Measurements from ENCODE around the gene ZNF22. TPM values are rescaled to one million over a fixed set of nuclear protein-coding genes. Genes with fewer than 3 reads are reported as not detected.

ZNF22 gene
- total and polyA plus RNA-seq, 2 of the 4 experiments (the other 2 are of a cell fraction) = 10.6 to 12.4 TPM

GRCh38 chr10:44954962-44955361, 45.8 kb upstream of the ZNF22 start:
- H3K4me3 ChIP-seq (ENCODE audit: insufficient read depth, low read depth, low read length) = no peak overlapping the region
- no peak overlapping the region for H3K4ac ChIP-seq (ENCODE audit: low read depth, low read length)
- H3K56ac ChIP-seq (ENCODE audit: extremely low read depth, insufficient read depth, low read length) = no peak overlapping the region
- no peak overlapping the region for H2AK9ac ChIP-seq (replicated peaks; ENCODE audit: low read depth, low read length, poor library complexity)
- no peak overlapping the region for H3K4me2 ChIP-seq (ENCODE audit: low read depth, low read length)
- peaks cover 11% of the 10 kb centered on the region for H3K4me1 ChIP-seq (ENCODE audit: control insufficient read depth, insufficient read depth, low read length)
- in situ Hi-C loops (cut with MboI; ENCODE audit: low sequenced_read_pairs) = no loop called here
- H3K9me3 ChIP-seq (ENCODE audit: control insufficient read depth, insufficient read depth, low read length) = peaks cover 2% of the 10 kb centered on the region; the same call in 1 of the 2 replicates
- peaks cover 11 to 24% of the 10 kb centered on the region in 2 experiments; a peak in 3 of 4 replicates for H3K79me1 ChIP-seq (ENCODE audit: low read depth in 1 of 2, low read length in 2 of 2)
- no peak overlapping the region for H2AK5ac ChIP-seq (ENCODE audit: low read depth, low read length)
- ChIA-PET POLR2A (ENCODE audit: unreplicated experiment) (no interaction called here), CTCF (no interaction called here)
- no peak overlapping the region for H3K14ac ChIP-seq (replicated peaks; ENCODE audit: low read depth, low read length)
- H3K18ac ChIP-seq (ENCODE audit: low read depth, low read length) = no peak overlapping the region
- DNase-seq = no peak
- H4K8ac ChIP-seq (ENCODE audit: low read depth in 2 of 2, low read length in 2 of 2) = no peak overlapping the region
- peaks cover 8% of the 10 kb centered on the region; the same call in 1 of the 2 replicates for H3K36me3 ChIP-seq (ENCODE audit: control insufficient read depth, insufficient read depth, low read length)
- no peak overlapping the region for H3K23ac ChIP-seq (ENCODE audit: low read depth, low read length)
- H2BK120ac ChIP-seq (ENCODE audit: low read depth, low read length) = no peak overlapping the region
- TF ChIP-seq NFE2L2 (IDR thresholded peaks at IDR 0.05; ENCODE audit: low read depth, low read length) (no peak), RCOR1 (IDR thresholded peaks at IDR 0.05; ENCODE audit: insufficient replicate concordance, low read length) (no peak), FOS (IDR thresholded peaks at IDR 0.05; ENCODE audit: low read depth, low read length) (no peak), SMC3 (IDR thresholded peaks at IDR 0.05; ENCODE audit: low read depth, low read length) (no peak), RAD21 (IDR thresholded peaks at IDR 0.05; ENCODE audit: low read length) (no peak), CTCF (conservative IDR thresholded peaks at IDR 0.05; ENCODE audit: low read depth, low read length) (no peak), ELK1 (IDR thresholded peaks at IDR 0.05; ENCODE audit: borderline replicate concordance, low read depth, low read length) (no peak), CHD1 (IDR thresholded peaks at IDR 0.05; ENCODE audit: low read depth, low read length) (no peak), MAFK (IDR thresholded peaks at IDR 0.05; ENCODE audit: low read depth, low read length) (no peak), RFX5 (IDR thresholded peaks at IDR 0.05; ENCODE audit: low read depth, low read length) (no peak), BHLHE40 (IDR thresholded peaks at IDR 0.05; ENCODE audit: low read depth, low read length) (no peak), USF2 (IDR thresholded peaks at IDR 0.05; ENCODE audit: low read depth, low read length) (no peak), MAZ (IDR thresholded peaks at IDR 0.05; ENCODE audit: borderline replicate concordance, low read depth, low read length) (no peak)
- intact Hi-C loops (cut with micrococcal nuclease) = no loop called here
- no peaks in the 10 kb centered on the region for H3K27me3 ChIP-seq (ENCODE audit: control insufficient read depth, insufficient read depth, low read length)
- H2AFZ ChIP-seq (replicated peaks; ENCODE audit: low read length, poor library complexity) = no peak overlapping the region
- H3K9me1 ChIP-seq (ENCODE audit: insufficient read depth, low read length) = peaks cover 13% of the 10 kb centered on the region
- ATAC-seq (ENCODE audit: low read depth) = no peak
- no peak overlapping the region for H2BK5ac ChIP-seq (ENCODE audit: low read depth, low read length, poor library complexity, severe bottlenecking)
- no peak overlapping the region for H2BK15ac ChIP-seq (ENCODE audit: low read depth, low read length)
- no peaks in the 10 kb centered on the region for H4K20me1 ChIP-seq (ENCODE audit: insufficient read depth, low read length)
- H3K9ac ChIP-seq (ENCODE audit: low read depth, low read length) = no peak overlapping the region
- no peak overlapping the region for H4K91ac ChIP-seq (ENCODE audit: insufficient read depth, low read depth, low read length)
- dilution Hi-C loops (cut with HindIII; ENCODE audit: low sequenced_read_pairs, unreplicated experiment) = no loop called here
- H4K5ac ChIP-seq (ENCODE audit: low read depth, low read length) = no peak overlapping the region
- no TSS peak for BruUV-seq (replicated peaks)
- no peak overlapping the region for H2BK20ac ChIP-seq (ENCODE audit: low read depth, low read length)
- H3K27ac ChIP-seq (ENCODE audit: insufficient read depth, low read length) = no peak overlapping the region

All from IMR-90 (cell line).